NCI-H82 treated with DMSO at 0.1 percent for 48 hours (cell line): ENCODE measurements around the gene SUN1.
"Not testable (repeated sequence)": the region's sequence is repeated elsewhere in the genome, so short reads cannot be mapped to it uniquely, and the experiment has no call there.

Experiments used
- DNase-seq: peaks from one replicate; lab custom pipeline; 2025; ENCODE audit not compliant: unreplicated experiment; lab: John Stamatoyannopoulos, UW

The SUN1 gene

GRCh38 chr7:855686-856369 is 23.6 kb downstream of the SUN1 start:
- DNase-seq, result no peak

GRCh38 chr7:856444-857095 is 24.3 kb downstream of the SUN1 start:
- DNase-seq, result no peak

GRCh38 chr7:857661-858060 is 25.4 kb downstream of the SUN1 start:
- no peak for DNase-seq

- no peak for DNase-seq
Observed at GRCh38 chr7:859359-860030, 27.2 kb downstream of the SUN1 start.

- no peak for DNase-seq
Observed at GRCh38 chr7:860149-860548, 27.9 kb downstream of the SUN1 start.

- no peak for DNase-seq
Observed at GRCh38 chr7:861222-861621, 28.9 kb downstream of the SUN1 start.

- peak; percentile 88 for DNase-seq
Observed at GRCh38 chr7:862157-862556, 29.9 kb downstream of the SUN1 start.

GRCh38 chr7:863106-863505 is 30.8 kb downstream of the SUN1 start:
- no peak for DNase-seq

- no peak for DNase-seq
Observed at GRCh38 chr7:865921-866320, 33.6 kb downstream of the SUN1 start.

- DNase-seq, result no peak
Observed at GRCh38 chr7:867001-867405, 34.7 kb downstream of the SUN1 start.

GRCh38 chr7:867406-868188 is 35.3 kb downstream of the SUN1 start:
- no peak for DNase-seq

GRCh38 chr7:868189-868486 is 35.9 kb downstream of the SUN1 start:
- DNase-seq, result no peak

GRCh38 chr7:869348-869747 is 37.1 kb downstream of the SUN1 start:
- DNase-seq, result no peak

- no peak for DNase-seq
Observed at GRCh38 chr7:871900-872537, 39.7 kb downstream of the SUN1 start.

GRCh38 chr7:872685-873084 is 40.4 kb downstream of the SUN1 start:
- DNase-seq, result not testable (repeated sequence)

GRCh38 chr7:873367-874002 is 41.2 kb downstream of the SUN1 start:
- DNase-seq, result peak; percentile 37

GRCh38 chr7:874031-874749 is 41.9 kb downstream of the SUN1 start:
- no peak for DNase-seq

- no peak for DNase-seq
Observed at GRCh38 chr7:875051-875450, 42.8 kb downstream of the SUN1 start.

- DNase-seq, result no peak
Observed at GRCh38 chr7:875476-876076, 43.3 kb downstream of the SUN1 start.
